ENCODE measurements around the gene HNF1A.

HNF1A gene

DNA sequence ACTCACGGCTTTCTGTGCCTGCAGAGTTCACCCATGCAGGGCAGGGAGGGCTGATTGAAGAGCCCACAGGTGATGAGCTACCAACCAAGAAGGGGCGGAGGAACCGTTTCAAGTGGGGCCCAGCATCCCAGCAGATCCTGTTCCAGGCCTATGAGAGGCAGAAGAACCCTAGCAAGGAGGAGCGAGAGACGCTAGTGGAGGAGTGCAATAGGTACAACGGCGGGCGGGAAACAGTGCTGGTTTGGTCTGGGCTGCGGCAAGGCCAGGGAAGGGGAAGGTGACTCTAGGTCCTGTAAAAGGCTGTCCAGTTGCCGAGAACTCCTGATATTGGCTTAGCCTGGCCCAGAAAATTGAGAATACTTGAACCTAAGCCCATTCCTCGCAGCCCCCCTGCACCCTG, 15.2 kb downstream of the HNF1A start:
- no peak for DNase-seq (ENCODE audit: extremely low read depth, insufficient read length)
- Histone ChIP-seq H3K36me3 (ENCODE audit: control insufficient read depth, insufficient read depth, low read length) (no peaks in the 10 kb centered on the region), H3K27me3 (replicated peaks; ENCODE audit: control insufficient read depth, insufficient read depth, low read length) (no peaks in the 10 kb centered on the region), H3K4me3 (replicated peaks; ENCODE audit: low read depth, low read length) (no peak overlapping the region)
- TF ChIP-seq, protein P1, sequence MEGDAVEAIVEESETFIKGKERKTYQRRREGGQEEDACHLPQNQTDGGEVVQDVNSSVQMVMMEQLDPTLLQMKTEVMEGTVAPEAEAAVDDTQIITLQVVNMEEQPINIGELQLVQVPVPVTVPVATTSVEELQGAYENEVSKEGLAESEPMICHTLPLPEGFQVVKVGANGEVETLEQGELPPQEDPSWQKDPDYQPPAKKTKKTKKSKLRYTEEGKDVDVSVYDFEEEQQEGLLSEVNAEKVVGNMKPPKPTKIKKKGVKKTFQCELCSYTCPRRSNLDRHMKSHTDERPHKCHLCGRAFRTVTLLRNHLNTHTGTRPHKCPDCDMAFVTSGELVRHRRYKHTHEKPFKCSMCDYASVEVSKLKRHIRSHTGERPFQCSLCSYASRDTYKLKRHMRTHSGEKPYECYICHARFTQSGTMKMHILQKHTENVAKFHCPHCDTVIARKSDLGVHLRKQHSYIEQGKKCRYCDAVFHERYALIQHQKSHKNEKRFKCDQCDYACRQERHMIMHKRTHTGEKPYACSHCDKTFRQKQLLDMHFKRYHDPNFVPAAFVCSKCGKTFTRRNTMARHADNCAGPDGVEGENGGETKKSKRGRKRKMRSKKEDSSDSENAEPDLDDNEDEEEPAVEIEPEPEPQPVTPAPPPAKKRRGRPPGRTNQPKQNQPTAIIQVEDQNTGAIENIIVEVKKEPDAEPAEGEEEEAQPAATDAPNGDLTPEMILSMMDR (IDR thresholded peaks at IDR 0.05; ENCODE audit: insufficient read depth, low read length, poor library complexity, severe bottlenecking), result no peak

DNA sequence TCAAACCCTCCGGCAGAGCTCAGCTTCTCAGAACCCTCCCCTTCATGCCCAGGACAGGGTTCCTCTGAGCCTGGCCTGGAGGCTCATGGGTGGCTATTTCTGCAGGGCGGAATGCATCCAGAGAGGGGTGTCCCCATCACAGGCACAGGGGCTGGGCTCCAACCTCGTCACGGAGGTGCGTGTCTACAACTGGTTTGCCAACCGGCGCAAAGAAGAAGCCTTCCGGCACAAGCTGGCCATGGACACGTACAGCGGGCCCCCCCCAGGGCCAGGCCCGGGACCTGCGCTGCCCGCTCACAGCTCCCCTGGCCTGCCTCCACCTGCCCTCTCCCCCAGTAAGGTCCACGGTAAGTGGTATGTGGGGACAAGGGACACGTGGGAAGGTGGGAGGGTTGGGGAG, 15.7 kb downstream of the HNF1A start:
- H3K27me3 ChIP-seq (replicated peaks; ENCODE audit: control insufficient read depth, insufficient read depth, low read length), result no peaks in the 10 kb centered on the region
- H3K36me3 ChIP-seq (ENCODE audit: control insufficient read depth, insufficient read depth, low read length), result no peaks in the 10 kb centered on the region
- no peak overlapping the region for H3K4me3 ChIP-seq (replicated peaks; ENCODE audit: low read depth, low read length)
- DNase-seq (ENCODE audit: extremely low read depth, insufficient read length), result no peak
- TF ChIP-seq, protein P1 (IDR thresholded peaks at IDR 0.05; ENCODE audit: insufficient read depth, low read length, poor library complexity, severe bottlenecking), result no peak

DNA sequence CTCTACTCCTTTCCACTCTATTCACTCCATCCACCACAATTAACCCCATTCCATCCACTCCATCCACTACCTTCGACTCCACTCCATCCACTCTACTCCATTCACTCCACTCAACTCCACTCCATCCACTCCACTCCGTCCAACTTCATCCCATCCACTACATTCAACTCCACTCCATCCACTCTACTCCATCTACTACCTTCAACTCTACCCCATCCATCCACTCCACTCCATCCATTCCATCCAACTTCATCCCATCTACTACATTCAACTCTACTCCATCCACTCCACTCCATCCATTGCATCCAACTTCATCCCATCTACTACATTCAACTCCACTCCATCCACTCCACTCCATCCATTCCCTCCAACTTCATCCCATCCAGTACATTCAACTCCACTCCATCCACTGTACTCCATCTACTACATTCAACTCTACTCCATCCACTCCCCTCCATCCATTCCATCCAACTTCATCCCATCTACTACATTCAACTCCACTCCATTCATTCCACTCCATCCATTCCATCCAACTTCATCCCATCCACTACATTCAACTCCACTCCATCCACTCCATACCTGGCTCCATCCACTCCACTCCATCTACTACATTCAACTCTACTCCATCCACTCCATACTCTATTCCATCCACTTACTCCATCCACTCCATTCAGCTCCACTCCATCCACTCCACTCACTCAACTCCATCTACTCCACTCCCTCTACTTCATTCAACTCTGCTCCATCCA, 16.4 kb downstream of the HNF1A start:
- TF ChIP-seq, protein P1 (IDR thresholded peaks at IDR 0.05; ENCODE audit: insufficient read depth, low read length, poor library complexity, severe bottlenecking), result no peak
- Histone ChIP-seq H3K27me3 (replicated peaks; ENCODE audit: control insufficient read depth, insufficient read depth, low read length) (no peaks in the 10 kb centered on the region), H3K36me3 (ENCODE audit: control insufficient read depth, insufficient read depth, low read length) (no peaks in the 10 kb centered on the region), H3K4me3 (replicated peaks; ENCODE audit: low read depth, low read length) (no peak overlapping the region)
- no peak for DNase-seq (ENCODE audit: extremely low read depth, insufficient read length)

DNA sequence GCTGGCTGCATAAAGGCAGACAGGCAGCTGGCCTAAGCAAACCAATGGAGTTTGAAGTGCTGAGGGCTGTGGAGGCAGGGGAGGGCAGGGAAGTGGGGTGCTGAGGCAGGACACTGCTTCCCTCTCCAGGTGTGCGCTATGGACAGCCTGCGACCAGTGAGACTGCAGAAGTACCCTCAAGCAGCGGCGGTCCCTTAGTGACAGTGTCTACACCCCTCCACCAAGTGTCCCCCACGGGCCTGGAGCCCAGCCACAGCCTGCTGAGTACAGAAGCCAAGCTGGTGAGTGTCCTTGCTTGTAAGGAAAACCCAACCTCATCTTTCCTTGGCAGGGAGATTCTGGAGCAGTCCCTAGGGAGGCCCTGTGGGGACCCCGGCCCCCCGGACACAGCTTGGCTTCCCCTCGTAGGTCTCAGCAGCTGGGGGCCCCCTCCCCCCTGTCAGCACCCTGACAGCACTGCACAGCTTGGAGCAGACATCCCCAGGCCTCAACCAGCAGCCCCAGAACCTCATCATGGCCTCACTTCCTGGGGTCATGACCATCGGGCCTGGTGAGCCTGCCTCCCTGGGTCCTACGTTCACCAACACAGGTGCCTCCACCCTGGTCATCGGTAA, 17.9 kb downstream of the HNF1A start:
- Histone ChIP-seq H3K27me3 (replicated peaks; ENCODE audit: control insufficient read depth, insufficient read depth, low read length) (no peaks in the 10 kb centered on the region), H3K36me3 (ENCODE audit: control insufficient read depth, insufficient read depth, low read length) (peaks cover 2% of the 10 kb centered on the region; the same call in 1 of the 2 replicates), H3K4me3 (replicated peaks; ENCODE audit: low read depth, low read length) (no peak overlapping the region)
- no peak for DNase-seq (ENCODE audit: extremely low read depth, insufficient read length)
- TF ChIP-seq, protein P1 (IDR thresholded peaks at IDR 0.05; ENCODE audit: insufficient read depth, low read length, poor library complexity, severe bottlenecking), result no peak

DNA sequence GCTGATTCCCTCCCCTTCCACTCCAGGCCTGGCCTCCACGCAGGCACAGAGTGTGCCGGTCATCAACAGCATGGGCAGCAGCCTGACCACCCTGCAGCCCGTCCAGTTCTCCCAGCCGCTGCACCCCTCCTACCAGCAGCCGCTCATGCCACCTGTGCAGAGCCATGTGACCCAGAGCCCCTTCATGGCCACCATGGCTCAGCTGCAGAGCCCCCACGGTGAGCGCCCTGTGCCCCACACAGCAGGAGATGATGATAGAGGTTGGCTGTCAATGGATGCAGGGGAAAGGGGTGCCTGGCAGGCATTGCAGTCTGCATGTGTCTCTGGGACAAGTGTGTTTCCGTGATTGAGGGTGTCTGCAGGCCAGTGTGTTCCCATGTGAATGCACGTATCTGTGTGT, 19.1 kb downstream of the HNF1A start:
- Histone ChIP-seq H3K36me3 (ENCODE audit: control insufficient read depth, insufficient read depth, low read length) (peaks cover 4% of the 10 kb centered on the region), H3K4me3 (replicated peaks; ENCODE audit: low read depth, low read length) (no peak overlapping the region), H3K27me3 (replicated peaks; ENCODE audit: control insufficient read depth, insufficient read depth, low read length) (no peaks in the 10 kb centered on the region)
- no peak for DNase-seq (ENCODE audit: extremely low read depth, insufficient read length)
- TF ChIP-seq, protein P1 (IDR thresholded peaks at IDR 0.05; ENCODE audit: insufficient read depth, low read length, poor library complexity, severe bottlenecking), result no peak
